Neural progenitor cell (in vitro differentiated cells): ENCODE data around the gene CRELD2.

ENCODE experiments used
- EZH2phosphoT487 ChIP-seq: fragments of 200-600 bp; sonication (generic); IDR thresholded peaks from 2 replicates; pipeline ENCODE4 v1.6.1; 2017; ENCODE audit warnings: antibody characterized with exemption
- TF ChIP-seq, protein P1 (sequence below): fragments of 200-600 bp; sonication (generic); IDR thresholded peaks from 2 replicates; pipeline ENCODE4 v1.5.1; 2017; ENCODE audit warnings: antibody characterized with exemption, mild to moderate bottlenecking

DNA sequence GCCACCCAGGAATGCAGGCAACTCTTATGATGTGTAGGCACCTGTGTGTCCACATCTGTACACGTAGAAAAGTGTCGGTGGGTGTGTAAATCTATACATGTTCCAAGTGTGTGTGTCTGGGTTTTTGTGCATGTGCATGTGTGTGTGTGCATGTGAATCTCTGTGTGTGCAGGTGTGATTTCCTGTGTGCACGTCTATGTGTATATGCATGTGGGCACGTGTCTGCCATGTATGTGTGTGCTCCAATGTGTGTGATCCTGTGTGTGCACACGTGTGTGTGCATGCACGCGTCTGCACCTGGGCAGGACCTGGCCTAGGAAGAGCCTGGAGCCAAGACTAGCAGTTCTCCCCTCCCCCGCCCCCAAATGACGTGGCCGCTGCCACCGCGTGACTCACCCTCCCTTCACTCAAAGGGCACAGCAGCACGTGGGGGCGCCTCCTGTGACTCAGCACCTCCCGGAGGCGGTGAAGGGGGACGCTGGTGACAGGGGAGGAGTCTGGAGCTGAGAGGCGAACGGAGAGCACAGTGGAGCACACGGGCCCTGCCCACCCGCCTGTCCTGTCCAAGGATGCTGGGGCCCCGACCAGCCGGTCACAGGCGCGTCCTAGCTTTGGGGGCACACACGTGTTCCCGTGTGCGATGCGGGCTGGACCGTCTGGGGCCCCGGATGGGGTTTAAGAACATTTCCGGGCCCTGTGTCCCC lies 52.2 kb downstream of the CRELD2 start:
- TF ChIP-seq, protein P1, sequence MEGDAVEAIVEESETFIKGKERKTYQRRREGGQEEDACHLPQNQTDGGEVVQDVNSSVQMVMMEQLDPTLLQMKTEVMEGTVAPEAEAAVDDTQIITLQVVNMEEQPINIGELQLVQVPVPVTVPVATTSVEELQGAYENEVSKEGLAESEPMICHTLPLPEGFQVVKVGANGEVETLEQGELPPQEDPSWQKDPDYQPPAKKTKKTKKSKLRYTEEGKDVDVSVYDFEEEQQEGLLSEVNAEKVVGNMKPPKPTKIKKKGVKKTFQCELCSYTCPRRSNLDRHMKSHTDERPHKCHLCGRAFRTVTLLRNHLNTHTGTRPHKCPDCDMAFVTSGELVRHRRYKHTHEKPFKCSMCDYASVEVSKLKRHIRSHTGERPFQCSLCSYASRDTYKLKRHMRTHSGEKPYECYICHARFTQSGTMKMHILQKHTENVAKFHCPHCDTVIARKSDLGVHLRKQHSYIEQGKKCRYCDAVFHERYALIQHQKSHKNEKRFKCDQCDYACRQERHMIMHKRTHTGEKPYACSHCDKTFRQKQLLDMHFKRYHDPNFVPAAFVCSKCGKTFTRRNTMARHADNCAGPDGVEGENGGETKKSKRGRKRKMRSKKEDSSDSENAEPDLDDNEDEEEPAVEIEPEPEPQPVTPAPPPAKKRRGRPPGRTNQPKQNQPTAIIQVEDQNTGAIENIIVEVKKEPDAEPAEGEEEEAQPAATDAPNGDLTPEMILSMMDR = no peak
- no peak for TF ChIP-seq EZH2phosphoT487
